Progenitor cell of endocrine pancreas (in vitro differentiated cells): Measurements from ENCODE around the gene SLC17A9. TPM values are rescaled to one million over a fixed set of nuclear protein-coding genes. Genes with fewer than 3 reads are reported as not detected.
"Not testable (repeated sequence)": the region's sequence is repeated elsewhere in the genome, so short reads cannot be mapped to it uniquely, and the experiment has no call there.

Experiments
- DNase-seq: peaks from one replicate; pipeline ENCODE4 v3.0.0; 2021; ENCODE audit warnings: low spot score; ENCODE audit not compliant: unreplicated experiment
- H3K27ac Mint-ChIP-seq: 2 replicates; pipeline ENCODE4 v1.8.0; 2021; ENCODE audit warnings: mild to moderate bottlenecking, moderate library complexity, mixed read lengths
- H3K27me3 Mint-ChIP-seq: 2 replicates; pipeline ENCODE4 v1.8.0; 2021; ENCODE audit warnings: mixed read lengths
- H3K36me3 Mint-ChIP-seq: 2 replicates; pipeline ENCODE4 v1.8.0; 2022; ENCODE audit warnings: mixed read lengths; ENCODE audit not compliant: insufficient read depth
- H3K4me1 Mint-ChIP-seq: 2 replicates; pipeline ENCODE4 v1.8.0; 2021; ENCODE audit warnings: low read depth, mixed read lengths
- H3K4me3 Mint-ChIP-seq: 2 replicates; pipeline ENCODE4 v1.8.0; 2021; ENCODE audit warnings: low read depth, mild to moderate bottlenecking, moderate library complexity, mixed read lengths
- H3K9me3 Mint-ChIP-seq: 2 replicates; pipeline ENCODE4 v1.8.0; 2021; ENCODE audit warnings: low read depth, mixed read lengths
- CTCF ChIP-seq: fragments of 200-600 bp; sonication (generic); IDR thresholded peaks from one replicate; pipeline ENCODE4 v1.5.0; 2021; ENCODE audit warnings: antibody characterized with exemption, mild to moderate bottlenecking; ENCODE audit not compliant: unreplicated experiment
- total RNA-seq: library from RNA; stranded (reverse); gene quantifications from 2 replicates; pipeline ENCODE4 v1.2.1, GENCODE V29; 2021

Gene SLC17A9
- total RNA-seq, 1 donor from 2014 or later: 8.0 TPM

GRCh38 chr20:62959101-62959971 is 6.8 kb downstream of the SLC17A9 start:
- H3K27me3 Mint-ChIP-seq: no peaks in the 10 kb centered on the region
- TF ChIP-seq CTCF: no peak
- no peak for DNase-seq
- peaks cover 9% of the 10 kb centered on the region for H3K4me1 Mint-ChIP-seq
- H3K27ac Mint-ChIP-seq: no peak overlapping the region
- H3K4me3 Mint-ChIP-seq: no peak overlapping the region
- no peaks in the 10 kb centered on the region for H3K36me3 Mint-ChIP-seq
- H3K9me3 Mint-ChIP-seq: no peaks in the 10 kb centered on the region

- H3K27ac Mint-ChIP-seq: no peak overlapping the region
- no peak overlapping the region for H3K4me3 Mint-ChIP-seq
These were observed 7.5 kb downstream of the SLC17A9 start for GRCh38 chr20:62959998-62960436.

GRCh38 chr20:62960446-62961309 is 8.2 kb downstream of the SLC17A9 start:
- not testable (repeated sequence) for H3K27ac Mint-ChIP-seq, DNase-seq, H3K4me3 Mint-ChIP-seq, H3K36me3 Mint-ChIP-seq, H3K9me3 Mint-ChIP-seq, H3K4me1 Mint-ChIP-seq, H3K27me3 Mint-ChIP-seq

More at GRCh38 chr20:62959998-62960436, 7.5 kb downstream of the SLC17A9 start:
- Mint-ChIP-seq H3K9me3 (no peaks in the 10 kb centered on the region), H3K27me3 (no peaks in the 10 kb centered on the region), H3K4me1 (peaks cover 9% of the 10 kb centered on the region), H3K36me3 (no peaks in the 10 kb centered on the region)
- DNase-seq: no peak
- no peak for TF ChIP-seq CTCF

- Mint-ChIP-seq H3K36me3 (no peaks in the 10 kb centered on the region), H3K4me1 (no peaks in the 10 kb centered on the region), H3K27me3 (no peaks in the 10 kb centered on the region), H3K9me3 (no peaks in the 10 kb centered on the region), H3K4me3 (no peak overlapping the region), H3K27ac (no peak overlapping the region)
- no peak for TF ChIP-seq CTCF
- DNase-seq: no peak
These were observed 8.8 kb downstream of the SLC17A9 start for GRCh38 chr20:62961310-62961783.

- no peak for TF ChIP-seq CTCF
- no peaks in the 10 kb centered on the region for H3K27me3 Mint-ChIP-seq
- H3K4me1 Mint-ChIP-seq: no peaks in the 10 kb centered on the region
- no peak for DNase-seq
- no peak overlapping the region for H3K27ac Mint-ChIP-seq
- H3K9me3 Mint-ChIP-seq: no peaks in the 10 kb centered on the region
- no peaks in the 10 kb centered on the region for H3K36me3 Mint-ChIP-seq
- H3K4me3 Mint-ChIP-seq: no peak overlapping the region
These were observed 9.3 kb downstream of the SLC17A9 start for GRCh38 chr20:62961799-62962198.
